GM19239 (cell line): Measurements from ENCODE around the gene TMEM161A.
"Not testable (repeated sequence)": the region's sequence is repeated elsewhere in the genome, so short reads cannot be mapped to it uniquely, and the experiment has no call there.

Experiments used
- DNase-seq: peaks from one replicate; pipeline ENCODE4 v3.0.0; 2011; ENCODE audit warnings: low spot score; ENCODE audit not compliant: insufficient read length
- FAIRE-seq: peaks from 2 replicates; lab custom pipeline; 2011; peaks lifted over from hg19 to GRCh38; lab: Jason Lieb, UNC

The TMEM161A gene

GRCh38 chr19:19102566-19102965 is 35.7 kb downstream of the TMEM161A start:
- DNase-seq, FAIRE-seq: not testable (repeated sequence)

GRCh38 chr19:19101540-19101939 is 36.7 kb downstream of the TMEM161A start:
- DNase-seq (no peak), FAIRE-seq (no peak)

- no peak for DNase-seq
- no peak for FAIRE-seq
These were observed 39.3 kb downstream of the TMEM161A start for GRCh38 chr19:19098703-19099632.

GRCh38 chr19:19098084-19098702 is 40.1 kb downstream of the TMEM161A start:
- FAIRE-seq (no peak), DNase-seq (no peak)

GRCh38 chr19:19096641-19097627 is 41.3 kb downstream of the TMEM161A start:
- FAIRE-seq: no peak
- DNase-seq: no peak

- FAIRE-seq (no peak), DNase-seq (no peak)
These were observed 42.6 kb downstream of the TMEM161A start for GRCh38 chr19:19095691-19096090.

GRCh38 chr19:19094513-19094912 is 43.8 kb downstream of the TMEM161A start:
- DNase-seq: no peak
- FAIRE-seq: no peak

GRCh38 chr19:19087676-19088075 is 50.6 kb downstream of the TMEM161A start:
- FAIRE-seq (no peak), DNase-seq (no peak)

GRCh38 chr19:19083413-19084178 is 54.7 kb downstream of the TMEM161A start:
- no peak for FAIRE-seq

GRCh38 chr19:19081642-19082151 is 56.6 kb downstream of the TMEM161A start:
- no peak for FAIRE-seq
- no peak for DNase-seq

More at GRCh38 chr19:19083413-19084178, 54.7 kb downstream of the TMEM161A start:
- no peak for DNase-seq

GRCh38 chr19:19079571-19079970 is 58.7 kb downstream of the TMEM161A start:
- DNase-seq (no peak), FAIRE-seq (no peak)

- no peak for FAIRE-seq
- DNase-seq: no peak
These were observed 59.5 kb downstream of the TMEM161A start for GRCh38 chr19:19078801-19079200.

- no peak for DNase-seq
- FAIRE-seq: no peak
These were observed 61.2 kb downstream of the TMEM161A start for GRCh38 chr19:19077103-19077502.

- no peak for FAIRE-seq
- DNase-seq: no peak
These were observed 61.8 kb downstream of the TMEM161A start for GRCh38 chr19:19076476-19076875.

GRCh38 chr19:19075126-19075525 is 63.2 kb downstream of the TMEM161A start:
- no peak for FAIRE-seq
- DNase-seq: no peak

GRCh38 chr19:19074196-19074882 is 63.9 kb downstream of the TMEM161A start:
- no peak for DNase-seq
- no peak for FAIRE-seq

- DNase-seq: no peak
- FAIRE-seq: no peak
These were observed 66.4 kb downstream of the TMEM161A start for GRCh38 chr19:19071897-19072296.
